NT2/D1 (cell line): ENCODE results near the gene TFIP11.

ENCODE experiments used
- SUZ12 ChIP-seq: IDR thresholded peaks from 2 replicates; pipeline ENCODE4 v1.6.1; 2011; ENCODE audit not compliant: insufficient read length, insufficient read depth; ENCODE audit errors: extremely low read depth
- YY1 ChIP-seq: IDR thresholded peaks from 2 replicates; pipeline ENCODE4 v1.6.1; 2011; ENCODE audit not compliant: insufficient read length, insufficient read depth

GRCh38 chr22:26448941-26449340 lies 63.3 kb downstream of the TFIP11 start:
- TF ChIP-seq YY1 (no peak), SUZ12 (no peak)
